HepG2 (cell line): Measurements from ENCODE around the gene THRA. TPM values are rescaled to one million over a fixed set of nuclear protein-coding genes. Genes with fewer than 3 reads are reported as not detected.

Source experiments
- AGO1 ChIP-seq: fragments of 200-400 bp; formaldehyde crosslinking; IDR thresholded peaks from 2 replicates; pipeline ENCODE4 v1.6.1; 2017; ENCODE audit warnings: mild to moderate bottlenecking, low read depth, low read length, moderate library complexity; ENCODE audit not compliant: poor library complexity, severe bottlenecking
- AKNA ChIP-seq: sonication (generic); formaldehyde crosslinking; IDR thresholded peaks from 2 replicates; pipeline ENCODE4 v1.4.0; 2020; ENCODE audit warnings: missing genetic modification reagents, borderline replicate concordance
- ETS1 ChIP-seq: sonication (generic); formaldehyde crosslinking; IDR thresholded peaks from 2 replicates; pipeline ENCODE4 v1.4.0; 2020; ENCODE audit warnings: missing genetic modification reagents
- GABPB1 ChIP-seq: IDR thresholded peaks from 2 replicates; pipeline ENCODE4 v1.6.1; 2016; ENCODE audit warnings: mild to moderate bottlenecking, missing genetic modification reagents, moderate library complexity, missing compliant biosample characterization
- HINFP ChIP-seq: sonication (generic); formaldehyde crosslinking; IDR thresholded peaks from 2 replicates; pipeline ENCODE4 v1.4.0; 2020; ENCODE audit warnings: low read depth, mild to moderate bottlenecking, missing genetic modification reagents
- MAZ ChIP-seq, 2 experiments: sonication (generic) in 1 of 2; formaldehyde crosslinking in 1 of 2; IDR thresholded peaks; 2 replicates each; pipeline versions ENCODE4 v1.5.0 to v1.6.1; 2012 to 2020; ENCODE audit warnings: low read depth in 2 of 2, mild to moderate bottlenecking in 2 of 2, borderline replicate concordance in 1 of 2, improper control_type of control experiment in 1 of 2, low read length in 1 of 2, missing genetic modification reagents in 1 of 2, moderate library complexity in 1 of 2
- MYC ChIP-seq: sonication (generic); formaldehyde crosslinking; IDR thresholded peaks from 2 replicates; pipeline ENCODE4 v1.9.0; 2021; ENCODE audit warnings: missing genetic modification reagents, borderline replicate concordance
- PRDM4 ChIP-seq: sonication (generic); formaldehyde crosslinking; IDR thresholded peaks from 2 replicates; pipeline ENCODE4 v1.9.0; 2021; ENCODE audit warnings: missing genetic modification reagents, borderline replicate concordance
- SNAPC5 ChIP-seq: sonication (generic); formaldehyde crosslinking; IDR thresholded peaks from 2 replicates; pipeline ENCODE4 v1.8.1; 2023; ENCODE audit warnings: mild to moderate bottlenecking, missing genetic modification reagents, borderline replicate concordance
- SSRP1 ChIP-seq: IDR thresholded peaks from 2 replicates; pipeline ENCODE4 v1.6.1; 2016; ENCODE audit warnings: control low read depth
- TEF ChIP-seq: sonication (generic); formaldehyde crosslinking; IDR thresholded peaks from 2 replicates; pipeline ENCODE4 v1.5.0; 2020; ENCODE audit warnings: missing genetic modification reagents
- ZBTB49 ChIP-seq: sonication (generic); formaldehyde crosslinking; IDR thresholded peaks from 2 replicates; pipeline ENCODE4 v1.4.0; 2020; ENCODE audit warnings: missing genetic modification reagents, borderline replicate concordance
- ZNF264 ChIP-seq: sonication (generic); formaldehyde crosslinking; IDR thresholded peaks from 2 replicates; pipeline ENCODE4 v1.4.0; 2020; ENCODE audit warnings: missing genetic modification reagents
- ZNF619 ChIP-seq: sonication (generic); formaldehyde crosslinking; IDR thresholded peaks from 2 replicates; pipeline ENCODE4 v1.4.0; 2020; ENCODE audit warnings: mild to moderate bottlenecking, missing genetic modification reagents
- polyA plus RNA-seq, 8 experiments: library from polyadenylated mRNA; depleted of rRNA in 3 of 8; stranded (reverse) in 7 of 8; unstranded in 1 of 8; fragments of >200 nt; fragmentation: Illumina TruSeq in 4 of 8; extraction: Trizol in 4 of 8; gene quantifications; 2 replicates each; pipeline versions ENCODE4 v1.2.1 to v1.2.3, GENCODE V29; 2011 to 2016; ENCODE audit warnings: low read depth in 4 of 8, missing spikeins in 1 of 8, mixed read lengths in 1 of 8; ENCODE audit not compliant: insufficient read depth in 1 of 8
- total RNA-seq, 5 experiments: library from RNA; depleted of rRNA; stranded (reverse); fragments of >200 nt; fragmentation: Illumina TruSeq; extraction: Trizol; gene quantifications; 2 replicates each; pipeline ENCODE4 v1.2.3, GENCODE V29; 2016; ENCODE audit warnings: low read depth in 1 of 5

The THRA gene
- total and polyA plus RNA-seq, 2 of the 13 experiments (the other 11 are each of a cell fraction or from before 2014, with no cell fraction given) = 8.0 to 9.9 TPM

- 0 out of 2 replicates have a peak, but pooled peaks have one; percentile 67 for TF ChIP-seq TEF
- no peak for TF ChIP-seq AGO1
- TF ChIP-seq SNAPC5 = no peak
- no peak for TF ChIP-seq ETS1
- TF ChIP-seq ZNF264 (CRISPR knock-in tag) = no peak
- no peak for TF ChIP-seq PRDM4 (CRISPR knock-in tag)
- no peak for TF ChIP-seq GABPB1
- no peak for TF ChIP-seq MYC (CRISPR knock-in tag)
- no peak for TF ChIP-seq MAZ (IDR thresholded peaks at IDR 0.05; ENCODE audit: borderline replicate concordance, low read depth, low read length)
- TF ChIP-seq MAZ (CRISPR knock-in tag; IDR thresholded peaks at IDR 0.05; ENCODE audit: low read depth) = no peak
- TF ChIP-seq SSRP1 = no peak
- TF ChIP-seq HINFP (CRISPR knock-in tag) = 0 out of 2 replicates have a peak, but pooled peaks have one; percentile 19
- TF ChIP-seq ZNF619 (CRISPR knock-in tag) = 0 out of 2 replicates have a peak, but pooled peaks have one; percentile 39
- TF ChIP-seq ZBTB49 (CRISPR knock-in tag) = no peak
- TF ChIP-seq AKNA = 0 out of 2 replicates have a peak, but pooled peaks have one; percentile 76
Observed at GRCh38 chr17:40139566-40140058, 76.8 kb downstream of the THRA start (continued).
